GM12878 (cell line): ENCODE data around the gene CAST. TPM values are rescaled to one million over a fixed set of nuclear protein-coding genes. Genes with fewer than 3 reads are reported as not detected.

Experiments
- ATAC-seq: fragments of 200-7000 bp; cut with Tn5 transposase; 3 replicates; pipeline ENCODE4 v1.9.1; 2020; ENCODE audit warnings: mild to moderate bottlenecking, moderate library complexity
- BruUV-seq: library from RNA; stranded (reverse); fragments of 400-500 nt; replicated peaks from 2 replicates; lab custom pipeline; 2021; lab: Mats Ljungman, UMichigan
- CTCF ChIA-PET: fragments of 300-600 bp; sonication (Branson Sonifier 250); formaldehyde crosslinking; extraction: SDS; loops from one replicate; lab custom pipeline; 2021; ENCODE audit warnings: inconsistent platforms; lab: Yijun Ruan, JAX
- POLR2A ChIA-PET: fragments of 350-600 bp; formaldehyde crosslinking; extraction: SDS; loops from one replicate; lab custom pipeline; 2021; ENCODE audit warnings: inconsistent platforms; lab: Charles Lee
- RAD21 ChIA-PET: fragments of 300-600 bp; sonication (Branson Sonifier 250); formaldehyde crosslinking; loops from one replicate; lab custom pipeline; 2023; ENCODE audit warnings: antibody characterized with exemption; ENCODE audit not compliant: unreplicated experiment; lab: Charles Lee
- SMC1A ChIA-PET: fragments of 300-600 bp; sonication (Branson Sonifier 250); formaldehyde crosslinking; loops from one replicate; lab custom pipeline; 2023; ENCODE audit not compliant: unreplicated experiment, uncharacterized antibody; lab: Charles Lee
- DNase-seq: peaks from one replicate; pipeline ENCODE4 v3.0.0-alpha.2; 2011; ENCODE audit warnings: low read depth, low spot score
- FAIRE-seq: peaks from 3 replicates; lab custom pipeline; 2011; peaks lifted over from hg19 to GRCh38; lab: Jason Lieb, UNC
- H2AFZ ChIP-seq: 2 replicates; pipeline ENCODE4 v1.6.0; 2011; ENCODE audit warnings: low read depth, low read length, control low read depth; ENCODE audit not compliant: control insufficient read depth
- H3K27ac ChIP-seq: 2 replicates; pipeline ENCODE4 v1.5.1; 2011; ENCODE audit warnings: control low read depth; ENCODE audit not compliant: control insufficient read depth, insufficient read depth
- H3K27me3 ChIP-seq, 2 experiments: replicated peaks in 1 of 2; 2 replicates each; pipeline versions ENCODE4 v1.6.0 to v1.6.1; 2011; ENCODE audit warnings: low read length in 1 of 2; ENCODE audit not compliant: control insufficient read depth in 2 of 2, insufficient read depth in 2 of 2
- H3K36me3 ChIP-seq, 2 experiments: 2 replicates each; pipeline ENCODE4 v1.5.1; 2011; ENCODE audit warnings: low read length in 1 of 2; ENCODE audit not compliant: control insufficient read depth in 2 of 2, insufficient read depth in 2 of 2
- H3K4me1 ChIP-seq: 2 replicates; pipeline ENCODE4 v1.6.1; 2011; ENCODE audit warnings: mild to moderate bottlenecking, low read length, moderate library complexity, mixed read lengths; ENCODE audit not compliant: control insufficient read depth, insufficient read depth
- H3K4me2 ChIP-seq: 2 replicates; pipeline ENCODE4 v1.6.0; 2011; ENCODE audit warnings: control low read depth; ENCODE audit not compliant: control insufficient read depth, insufficient read depth
- H3K4me3 ChIP-seq: fragments of 200-600 bp; sonication (generic); 2 replicates; pipeline ENCODE4 v1.5.1; 2016
- H3K79me2 ChIP-seq: 2 replicates; pipeline ENCODE4 v1.6.0; 2011; ENCODE audit warnings: low read length; ENCODE audit not compliant: control insufficient read depth, insufficient read depth
- H3K9ac ChIP-seq: 2 replicates; pipeline ENCODE4 v1.8.0; 2011; ENCODE audit warnings: low read length, control low read depth, mixed read lengths; ENCODE audit not compliant: control insufficient read depth, insufficient read depth
- H3K9me3 ChIP-seq: replicated peaks from 3 replicates; pipeline ENCODE4 v1.5.1; 2011; ENCODE audit warnings: mild to moderate bottlenecking, low read length; ENCODE audit not compliant: control insufficient read depth, insufficient read depth
- H4K20me1 ChIP-seq: 2 replicates; pipeline ENCODE4 v1.6.0; 2011; ENCODE audit not compliant: control insufficient read depth, insufficient read depth
- CUX1 ChIP-seq: IDR thresholded peaks from 2 replicates; pipeline ENCODE4 v1.6.1; 2012; ENCODE audit warnings: improper control_type of control experiment, low read depth, low read length; ENCODE audit not compliant: insufficient replicate concordance
- KDM1A ChIP-seq: fragments of 200-600 bp; sonication (generic); IDR thresholded peaks from 2 replicates; pipeline ENCODE4 v1.6.1; 2016; ENCODE audit warnings: borderline replicate concordance
- MTA2 ChIP-seq: fragments of 450-650 bp; IDR thresholded peaks from 2 replicates; pipeline ENCODE4 v1.6.1; 2016; ENCODE audit warnings: low read depth, mild to moderate bottlenecking, moderate library complexity
- RAD21 ChIP-seq: IDR thresholded peaks from 2 replicates; pipeline ENCODE4 v1.6.1; 2011; ENCODE audit warnings: mild to moderate bottlenecking, low read depth, low read length, moderate library complexity; ENCODE audit not compliant: insufficient read depth
- WGBS: methylation state at CpG from one replicate; pipeline ENCODE4 v1.1.6; 2016; ENCODE audit warnings: low lambda C conversion rate; ENCODE audit not compliant: insufficient replicate concordance, insufficient coverage; ENCODE audit errors: missing lambda C conversion rate; 5-methylcytosine and 5-hydroxymethylcytosine counted together
- in situ Hi-C: fragments of 300-500 bp; cut with MboI; formaldehyde crosslinking; loops from 9 replicates; pipeline ENCODE4 v1.14.3; 2018; ENCODE audit warnings: mixed read lengths
- intact Hi-C: fragments of 100-400 bp; cut with micrococcal nuclease; formaldehyde crosslinking; loops from one replicate; pipeline ENCODE4 v1.14.2; 2022; ENCODE audit not compliant: unreplicated experiment
- polyA plus RNA-seq, 11 experiments: library from polyadenylated mRNA; depleted of rRNA in 4 of 11; unstranded in 6 of 11; stranded (reverse) in 5 of 11; fragments of >200 nt; fragmentation: Nextera tagmentation in 4 of 11; fragmentation: Illumina TruSeq in 1 of 11; extraction: Ambion mirVana in 4 of 11; extraction: Trizol in 1 of 11; gene quantifications; 1 replicate in 1 of 11; 2 replicates in 10 of 11; pipeline versions ENCODE4 v1.2.1 to v1.2.3, GENCODE V29; 2011 to 2016; ENCODE audit warnings: inconsistent platforms in 2 of 11, missing spikeins in 2 of 11, low read depth in 1 of 11
- total RNA-seq, 4 experiments: library from RNA; depleted of rRNA in 3 of 4; stranded (reverse); fragments of >200 nt in 3 of 4; fragmentation: Illumina TruSeq in 1 of 4; extraction: Trizol in 1 of 4; gene quantifications; 2 replicates each; pipeline versions ENCODE4 v1.2.1 to v1.2.3, GENCODE V29; 2013 to 2021
- TF ChIP-seq, protein P1 (sequence below): fragments of 450-650 bp; IDR thresholded peaks from 2 replicates; pipeline ENCODE4 v1.6.1; 2018; ENCODE audit warnings: mild to moderate bottlenecking, low read depth, moderate library complexity; ENCODE audit not compliant: partially characterized antibody

CAST gene
- total and polyA plus RNA-seq, 10 of the 15 experiments (the other 5 are each of a cell fraction or from before 2014, with no cell fraction given) = 31.7 to 140 (median 68.5) TPM

DNA sequence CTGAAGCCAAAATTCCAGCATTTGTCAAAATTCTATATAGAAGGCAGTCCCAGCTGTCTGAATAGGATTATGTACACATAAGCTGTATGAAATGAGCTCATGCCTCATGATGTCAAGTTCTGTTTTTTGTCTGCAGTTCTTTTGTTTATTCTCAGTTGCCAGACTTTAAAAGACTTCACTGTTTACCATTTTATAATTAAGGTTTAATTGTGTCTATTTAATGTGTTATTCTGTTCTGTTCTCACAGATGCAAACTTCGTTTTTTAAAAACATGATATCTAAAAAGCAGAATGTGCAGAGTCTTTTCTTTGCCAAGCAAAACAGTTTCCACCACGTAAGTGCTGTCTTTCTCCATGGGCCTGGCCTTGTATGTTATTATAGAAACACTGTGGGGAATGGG is 114.4 kb downstream of the CAST start:
- H2AFZ ChIP-seq = no peak overlapping the region
- no peak overlapping the region for H3K4me3 ChIP-seq
- peaks cover 10 to 27% of the 10 kb centered on the region in 2 experiments for H3K36me3 ChIP-seq
- H3K27me3 ChIP-seq = no peaks in the 10 kb centered on the region
- ChIA-PET CTCF (interaction anchor here (1.0 to 1.4 kb wide), 5 partner anchors 9 to 432 kb away, joined by 3 to 4 read pairs (median 3); partner anchors contain the start of gene LIX1), RAD21 (no interaction called here), SMC1A (interaction anchor here (0.8 to 3.0 kb wide), 7 partner anchors 10 to 385 kb away, joined by 3 to 8 read pairs (median 5); no protein-coding TSS in a partner anchor), POLR2A (interaction anchor here (0.5 kb wide), 1 partner anchor 1701 kb away, joined by 4 read pairs; no protein-coding TSS in a partner anchor)
- H3K4me2 ChIP-seq = no peak overlapping the region
- H3K79me2 ChIP-seq = no peaks in the 10 kb centered on the region
- H3K9ac ChIP-seq = no peak overlapping the region
- WGBS = 100% methylated on average over 2 of the region's 2 CpGs
- BruUV-seq = no TSS peak
- H3K4me1 ChIP-seq = no peaks in the 10 kb centered on the region
- TF ChIP-seq, protein P1, sequence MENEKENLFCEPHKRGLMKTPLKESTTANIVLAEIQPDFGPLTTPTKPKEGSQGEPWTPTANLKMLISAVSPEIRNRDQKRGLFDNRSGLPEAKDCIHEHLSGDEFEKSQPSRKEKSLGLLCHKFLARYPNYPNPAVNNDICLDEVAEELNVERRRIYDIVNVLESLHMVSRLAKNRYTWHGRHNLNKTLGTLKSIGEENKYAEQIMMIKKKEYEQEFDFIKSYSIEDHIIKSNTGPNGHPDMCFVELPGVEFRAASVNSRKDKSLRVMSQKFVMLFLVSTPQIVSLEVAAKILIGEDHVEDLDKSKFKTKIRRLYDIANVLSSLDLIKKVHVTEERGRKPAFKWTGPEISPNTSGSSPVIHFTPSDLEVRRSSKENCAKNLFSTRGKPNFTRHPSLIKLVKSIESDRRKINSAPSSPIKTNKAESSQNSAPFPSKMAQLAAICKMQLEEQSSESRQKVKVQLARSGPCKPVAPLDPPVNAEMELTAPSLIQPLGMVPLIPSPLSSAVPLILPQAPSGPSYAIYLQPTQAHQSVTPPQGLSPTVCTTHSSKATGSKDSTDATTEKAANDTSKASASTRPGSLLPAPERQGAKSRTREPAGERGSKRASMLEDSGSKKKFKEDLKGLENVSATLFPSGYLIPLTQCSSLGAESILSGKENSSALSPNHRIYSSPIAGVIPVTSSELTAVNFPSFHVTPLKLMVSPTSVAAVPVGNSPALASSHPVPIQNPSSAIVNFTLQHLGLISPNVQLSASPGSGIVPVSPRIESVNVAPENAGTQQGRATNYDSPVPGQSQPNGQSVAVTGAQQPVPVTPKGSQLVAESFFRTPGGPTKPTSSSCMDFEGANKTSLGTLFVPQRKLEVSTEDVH = no peak
- H3K27ac ChIP-seq = no peak overlapping the region
- intact Hi-C loops (no loop called here), in situ Hi-C loops (no loop called here)
- no peaks in the 10 kb centered on the region; the same call in 2 of the 3 replicates for H3K9me3 ChIP-seq
- FAIRE-seq (no peak), DNase-seq (no peak), ATAC-seq (no peak)
- H4K20me1 ChIP-seq = no peaks in the 10 kb centered on the region

DNA sequence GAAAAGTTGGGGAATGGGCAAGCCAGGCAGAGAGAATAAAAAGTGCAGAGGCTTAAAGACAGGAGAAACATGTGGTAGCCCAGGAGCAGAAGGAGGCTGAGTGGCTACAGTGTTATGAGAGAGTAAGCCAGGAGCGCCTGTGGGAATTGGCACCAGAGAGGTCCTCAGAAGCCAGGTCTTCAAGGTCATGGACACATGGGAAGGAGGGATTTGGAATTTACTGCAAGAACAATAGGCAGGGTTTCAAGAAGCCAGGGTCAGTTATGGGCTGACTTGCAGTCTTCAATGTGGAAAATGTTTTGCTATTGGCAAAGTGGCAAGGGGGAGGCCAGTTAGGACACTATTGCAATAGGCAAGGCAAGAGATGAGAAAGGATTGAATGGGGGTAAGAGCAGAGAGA is 116.2 kb downstream of the CAST start:
- SMC1A ChIA-PET = interaction anchor here (1.0 to 3.0 kb wide), 2 partner anchors 10 to 16 kb away, joined by 3 to 8 read pairs; no protein-coding TSS in a partner anchor
- Histone ChIP-seq H3K36me3 (peaks cover 12 to 29% of the 10 kb centered on the region in 2 experiments), H3K4me3 (no peak overlapping the region), H3K4me2 (no peak overlapping the region), H3K9me3 (no peaks in the 10 kb centered on the region), H3K4me1 (no peaks in the 10 kb centered on the region), H3K27ac (no peak overlapping the region), H3K79me2 (no peaks in the 10 kb centered on the region), H3K27me3 (no peaks in the 10 kb centered on the region), H2AFZ (no peak overlapping the region), H4K20me1 (no peaks in the 10 kb centered on the region), H3K9ac (no peak overlapping the region)
- no TSS peak for BruUV-seq
- intact Hi-C loops (no loop called here), in situ Hi-C loops (no loop called here)
- no peak for ATAC-seq
- POLR2A ChIA-PET = no interaction called here
- CTCF ChIA-PET = no interaction called here
- WGBS = 92% methylated on average over 1 of the region's 1 CpG
- no peak for DNase-seq
- RAD21 ChIA-PET = no interaction called here
- FAIRE-seq = no peak
- TF ChIP-seq RAD21 (no peak), CUX1 (no peak), KDM1A (no peak), MTA2 (no peak)
